IMR-90 (cell line): ENCODE measurements around the gene EBF4. TPM values are rescaled to one million over a fixed set of nuclear protein-coding genes. Genes with fewer than 3 reads are reported as not detected.

Experiments used
- ATAC-seq: fragments of 200-7000 bp; cut with Tn5 transposase; 2 replicates; pipeline ENCODE4 v1.9.1; 2020; ENCODE audit warnings: low read depth, mild to moderate bottlenecking, moderate library complexity
- BruUV-seq: library from RNA; stranded (reverse); fragments of 400-500 nt; replicated peaks from 2 replicates; lab custom pipeline; 2021; lab: Mats Ljungman, UMichigan
- CTCF ChIA-PET: fragments of 300-600 bp; formaldehyde crosslinking; extraction: SDS; loops from one replicate; lab custom pipeline; 2021; ENCODE audit warnings: antibody characterized with exemption; lab: Yijun Ruan, JAX
- POLR2A ChIA-PET: fragments of 300-600 bp; sonication (Branson Sonifier 250); formaldehyde crosslinking; loops from one replicate; lab custom pipeline; 2022; ENCODE audit warnings: antibody characterized with exemption; ENCODE audit not compliant: unreplicated experiment; lab: Charles Lee
- DNase-seq: peaks from one replicate; pipeline ENCODE4 v3.0.0; 2013
- H2AFZ ChIP-seq: replicated peaks from 2 replicates; pipeline ENCODE3; 2013; ENCODE audit warnings: low read length, mild to moderate bottlenecking; ENCODE audit not compliant: poor library complexity
- H2AK5ac ChIP-seq: 2 replicates; pipeline ENCODE4 v1.6.1; 2013; ENCODE audit warnings: low read depth, low read length, inconsistent platforms
- H2AK9ac ChIP-seq: replicated peaks from 2 replicates; pipeline ENCODE3; 2013; ENCODE audit warnings: mild to moderate bottlenecking, low read depth, low read length, moderate library complexity; ENCODE audit not compliant: poor library complexity
- H2BK120ac ChIP-seq: 2 replicates; pipeline ENCODE4 v1.6.1; 2013; ENCODE audit warnings: low read depth, low read length, inconsistent platforms
- H2BK15ac ChIP-seq: 3 replicates; pipeline ENCODE4 v1.6.1; 2013; ENCODE audit warnings: low read depth, low read length, inconsistent platforms
- H2BK20ac ChIP-seq: 2 replicates; pipeline ENCODE4 v1.6.1; 2013; ENCODE audit warnings: low read depth, mild to moderate bottlenecking, inconsistent platforms, low read length, moderate library complexity
- H2BK5ac ChIP-seq: 2 replicates; pipeline ENCODE4 v1.6.1; 2013; ENCODE audit warnings: mild to moderate bottlenecking, low read depth, low read length, inconsistent platforms; ENCODE audit not compliant: poor library complexity, severe bottlenecking
- H3K14ac ChIP-seq: replicated peaks from 2 replicates; pipeline ENCODE4 v1.6.1; 2013; ENCODE audit warnings: low read depth, low read length, inconsistent platforms
- H3K18ac ChIP-seq: 2 replicates; pipeline ENCODE4 v1.6.1; 2013; ENCODE audit warnings: low read depth, low read length, control low read depth
- H3K23ac ChIP-seq: 2 replicates; pipeline ENCODE4 v1.6.1; 2013; ENCODE audit warnings: low read depth, low read length, inconsistent platforms
- H3K27ac ChIP-seq: 2 replicates; pipeline ENCODE4 v1.5.1; 2013; ENCODE audit warnings: mild to moderate bottlenecking, control low read depth, low read length; ENCODE audit not compliant: insufficient read depth
- H3K27me3 ChIP-seq: 2 replicates; pipeline ENCODE4 v1.6.1; 2013; ENCODE audit warnings: low read length; ENCODE audit not compliant: control insufficient read depth, insufficient read depth
- H3K36me3 ChIP-seq: 2 replicates; pipeline ENCODE4 v1.6.1; 2013; ENCODE audit warnings: low read length, mixed read lengths; ENCODE audit not compliant: control insufficient read depth, insufficient read depth
- H3K4ac ChIP-seq: 2 replicates; pipeline ENCODE4 v1.6.1; 2013; ENCODE audit warnings: low read depth, low read length, inconsistent platforms
- H3K4me1 ChIP-seq: 2 replicates; pipeline ENCODE4 v1.6.1; 2013; ENCODE audit warnings: low read length, mixed read lengths; ENCODE audit not compliant: control insufficient read depth, insufficient read depth
- H3K4me2 ChIP-seq: 2 replicates; pipeline ENCODE4 v1.6.1; 2013; ENCODE audit warnings: low read depth, mild to moderate bottlenecking, control low read depth, low read length, moderate library complexity
- H3K4me3 ChIP-seq: 2 replicates; pipeline ENCODE4 v1.5.1; 2013; ENCODE audit warnings: low read depth, mild to moderate bottlenecking, control low read depth, low read length, moderate library complexity; ENCODE audit not compliant: insufficient read depth
- H3K56ac ChIP-seq: 2 replicates; pipeline ENCODE4 v1.6.1; 2013; ENCODE audit warnings: low read length, inconsistent platforms; ENCODE audit not compliant: insufficient read depth; ENCODE audit errors: extremely low read depth
- H3K79me1 ChIP-seq, 2 experiments: 2 replicates each; pipeline ENCODE4 v1.6.1; 2013; ENCODE audit warnings: low read length in 2 of 2, inconsistent platforms in 1 of 2, low read depth in 1 of 2
- H3K9ac ChIP-seq: 2 replicates; pipeline ENCODE4 v1.6.1; 2013; ENCODE audit warnings: low read depth, low read length, control low read depth
- H3K9me1 ChIP-seq: 2 replicates; pipeline ENCODE4 v1.6.1; 2013; ENCODE audit warnings: low read length, inconsistent platforms; ENCODE audit not compliant: insufficient read depth
- H3K9me3 ChIP-seq: 2 replicates; pipeline ENCODE4 v1.6.1; 2013; ENCODE audit warnings: low read length; ENCODE audit not compliant: control insufficient read depth, insufficient read depth
- H4K20me1 ChIP-seq: 2 replicates; pipeline ENCODE4 v1.6.1; 2013; ENCODE audit warnings: low read length, inconsistent platforms; ENCODE audit not compliant: insufficient read depth
- H4K5ac ChIP-seq: 2 replicates; pipeline ENCODE4 v1.6.1; 2013; ENCODE audit warnings: mild to moderate bottlenecking, low read depth, low read length, control low read depth
- H4K8ac ChIP-seq, 2 experiments: 2 replicates each; pipeline ENCODE4 v1.6.1; 2013; ENCODE audit warnings: low read depth in 2 of 2, low read length in 2 of 2, control low read depth in 1 of 2, inconsistent platforms in 1 of 2
- H4K91ac ChIP-seq: 2 replicates; pipeline ENCODE4 v1.6.1; 2013; ENCODE audit warnings: low read depth, low read length, inconsistent platforms; ENCODE audit not compliant: insufficient read depth
- CHD1 ChIP-seq: IDR thresholded peaks from 2 replicates; pipeline ENCODE4 v1.6.1; 2012; ENCODE audit warnings: low read depth, low read length, improper control_type of control experiment
- ELK1 ChIP-seq: fragments of 150-350 bp; IDR thresholded peaks from 2 replicates; pipeline ENCODE4 v1.6.1; 2016; ENCODE audit warnings: low read depth, mild to moderate bottlenecking, low read length, moderate library complexity, borderline replicate concordance
- MXI1 ChIP-seq: IDR thresholded peaks from 2 replicates; pipeline ENCODE4 v1.6.1; 2012; ENCODE audit warnings: low read depth, mild to moderate bottlenecking, low read length, moderate library complexity, borderline replicate concordance
- NFE2L2 ChIP-seq: fragments of 150-350 bp; IDR thresholded peaks from 2 replicates; pipeline ENCODE4 v1.6.1; 2016; ENCODE audit warnings: low read depth, mild to moderate bottlenecking, low read length
- WGBS, 2 experiments: methylation state at CpG; one replicate each; pipeline versions ENCODE4 v1.1.5 to v1.1.7; 2013; ENCODE audit warnings: missing lambda C conversion rate in 2 of 2; ENCODE audit not compliant: insufficient read length in 1 of 2; ENCODE audit errors: extremely low coverage in 2 of 2; 5-methylcytosine and 5-hydroxymethylcytosine counted together
- dilution Hi-C: fragments of 300-500 bp; cut with HindIII; formaldehyde crosslinking; loops from one replicate; pipeline ENCODE4 v1.14.3; 2018; ENCODE audit warnings: low sequenced_read_pairs; ENCODE audit not compliant: unreplicated experiment
- in situ Hi-C: fragments of 300-500 bp; cut with MboI; formaldehyde crosslinking; loops from 3 replicates; pipeline ENCODE4 v1.14.3; 2019; ENCODE audit warnings: low sequenced_read_pairs, inconsistent platforms, mixed read lengths
- intact Hi-C: fragments of 100-400 bp; cut with micrococcal nuclease; formaldehyde crosslinking; loops from 2 replicates; pipeline ENCODE4 v1.10.0; 2022
- polyA plus RNA-seq, 3 experiments: library from polyadenylated mRNA; depleted of rRNA; stranded (reverse); fragments of >200 nt; gene quantifications; 2 replicates each; pipeline ENCODE4 v1.2.3, GENCODE V29; 2012; ENCODE audit warnings: low replicate concordance in 1 of 3
- total RNA-seq: library from RNA; depleted of rRNA; stranded (reverse); fragments of >200 nt; gene quantifications from 2 replicates; pipeline ENCODE4 v1.2.3, GENCODE V29; 2012
- TF ChIP-seq, protein P1 (sequence below): conservative IDR thresholded peaks from 2 replicates; pipeline ENCODE4 v1.5.1; 2012; ENCODE audit warnings: mild to moderate bottlenecking, low read depth, low read length, improper control_type of control experiment

EBF4 gene
- total and polyA plus RNA-seq, 2 of the 4 experiments (the other 2 are of a cell fraction) = 0.18 to 1.1 TPM

GRCh38 chr20:2691663-2692035, 931 bp upstream of the EBF4 start:
- TF ChIP-seq, protein P1, sequence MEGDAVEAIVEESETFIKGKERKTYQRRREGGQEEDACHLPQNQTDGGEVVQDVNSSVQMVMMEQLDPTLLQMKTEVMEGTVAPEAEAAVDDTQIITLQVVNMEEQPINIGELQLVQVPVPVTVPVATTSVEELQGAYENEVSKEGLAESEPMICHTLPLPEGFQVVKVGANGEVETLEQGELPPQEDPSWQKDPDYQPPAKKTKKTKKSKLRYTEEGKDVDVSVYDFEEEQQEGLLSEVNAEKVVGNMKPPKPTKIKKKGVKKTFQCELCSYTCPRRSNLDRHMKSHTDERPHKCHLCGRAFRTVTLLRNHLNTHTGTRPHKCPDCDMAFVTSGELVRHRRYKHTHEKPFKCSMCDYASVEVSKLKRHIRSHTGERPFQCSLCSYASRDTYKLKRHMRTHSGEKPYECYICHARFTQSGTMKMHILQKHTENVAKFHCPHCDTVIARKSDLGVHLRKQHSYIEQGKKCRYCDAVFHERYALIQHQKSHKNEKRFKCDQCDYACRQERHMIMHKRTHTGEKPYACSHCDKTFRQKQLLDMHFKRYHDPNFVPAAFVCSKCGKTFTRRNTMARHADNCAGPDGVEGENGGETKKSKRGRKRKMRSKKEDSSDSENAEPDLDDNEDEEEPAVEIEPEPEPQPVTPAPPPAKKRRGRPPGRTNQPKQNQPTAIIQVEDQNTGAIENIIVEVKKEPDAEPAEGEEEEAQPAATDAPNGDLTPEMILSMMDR = no peak
- TF ChIP-seq CHD1 (no peak), MXI1 (no peak), ELK1 (no peak), NFE2L2 (no peak)
- Histone ChIP-seq H4K8ac (no peak overlapping the region; a peak in 1 of 4 replicates), H2BK15ac (no peak overlapping the region), H3K14ac (no peak overlapping the region), H3K4me1 (no peaks in the 10 kb centered on the region), H3K9ac (peak overlapping the region; percentile 61; the same call in 1 of the 2 replicates), H2BK20ac (no peak overlapping the region), H3K4ac (no peak overlapping the region), H3K36me3 (no peaks in the 10 kb centered on the region), H2AK9ac (no peak overlapping the region), H3K18ac (no peak overlapping the region), H2BK120ac (no peak overlapping the region), H3K27me3 (peaks cover 57% of the 10 kb centered on the region), H3K4me3 (no peak overlapping the region), H3K79me1 (no peaks in the 10 kb centered on the region), H3K9me3 (no peaks in the 10 kb centered on the region), H3K9me1 (no peaks in the 10 kb centered on the region; the same call in 1 of the 2 replicates), H4K20me1 (no peaks in the 10 kb centered on the region; the same call in 1 of the 2 replicates), H3K27ac (no peak overlapping the region), H2BK5ac (no peak overlapping the region), H3K56ac (no peak overlapping the region; the same call in 1 of the 2 replicates), H4K5ac (no peak overlapping the region), H2AFZ (peak overlapping the region; percentile 84), H2AK5ac (no peak overlapping the region), H3K23ac (no peak overlapping the region), H3K4me2 (peak overlapping the region; percentile 68), H4K91ac (no peak overlapping the region)
- WGBS, 2 experiments = 60% methylated on average over 10 of the region's 10 CpGs; no CpG with 5 or more reads in 1 of the 2 experiments
- in situ Hi-C loops (no loop called here), intact Hi-C loops (no loop called here), dilution Hi-C loops (no loop called here)
- no TSS peak for BruUV-seq
- CTCF ChIA-PET = interaction anchor here (0.6 kb wide), 1 partner anchor 24 kb away, joined by 3 read pairs; no protein-coding TSS in a partner anchor
- DNase-seq (no peak), ATAC-seq (no peak)
- POLR2A ChIA-PET = no interaction called here
